Esophagus squamous epithelium (tissue), 5 donors: ENCODE measurements around the gene NHS. TPM values are rescaled to one million over a fixed set of nuclear protein-coding genes. Genes with fewer than 3 reads are reported as not detected.
A peak's percentile ranks its signal among the peaks of the same experiment; 100 is the strongest.

Source experiments
- DNase-seq: peaks from one replicate; lab custom pipeline; 2025; lab: John Stamatoyannopoulos, UW
- H3K27ac ChIP-seq, 4 donors: fragments of 200-600 bp; sonication (generic); one replicate each; pipeline ENCODE4 v1.5.1; 2016 to 2019; ENCODE audit warnings: mild to moderate bottlenecking in 1 of 4
- H3K27me3 ChIP-seq, 4 donors: fragments of 200-600 bp; sonication (generic); 1 replicate in 3 of 4; 2 replicates in 1 of 4; pipeline versions ENCODE4 v1.5.1 to v1.6.0; 2017 to 2021; ENCODE audit warnings: antibody characterized with exemption in 1 of 4
- H3K36me3 ChIP-seq, 3 donors: fragments of 200-600 bp; sonication (generic); one replicate each; pipeline ENCODE4 v1.5.1; 2016 to 2019
- H3K4me1 ChIP-seq, 3 donors: fragments of 200-600 bp; sonication (generic); one replicate each; pipeline ENCODE4 v1.5.1; 2017 to 2019
- H3K4me3 ChIP-seq, 4 donors: fragments of 200-600 bp; sonication (generic); 1 replicate in 3 of 4; 2 replicates in 1 of 4; pipeline ENCODE4 v1.5.1; 2016 to 2019; ENCODE audit warnings: mild to moderate bottlenecking in 2 of 4, moderate library complexity in 1 of 4
- H3K9me3 ChIP-seq, 3 donors: fragments of 200-600 bp; sonication (generic); one replicate each; pipeline ENCODE4 v1.5.1; 2016 to 2019
- CTCF ChIP-seq, 6 experiments: fragments of 450-650 bp in 4 of 6; fragments of 200-600 bp in 2 of 6; sonication (generic) in 2 of 6; IDR thresholded peaks; one replicate each; pipeline ENCODE4 v1.5.1; 2016 to 2019; ENCODE audit warnings: antibody characterized with exemption in 6 of 6, mild to moderate bottlenecking in 4 of 6, moderate library complexity in 4 of 6
- POLR2A ChIP-seq, 4 donors: fragments of 450-650 bp; IDR thresholded peaks; one replicate each; pipeline ENCODE4 v1.6.1; 2017; ENCODE audit warnings: antibody characterized with exemption in 4 of 4, mild to moderate bottlenecking in 4 of 4, moderate library complexity in 3 of 4
- WGBS, 2 donors: methylation state at CpG; one replicate each; pipeline ENCODE4 v1.1.5; 2018; 5-methylcytosine and 5-hydroxymethylcytosine counted together
- intact Hi-C: fragments of 100-400 bp; cut with DNase I; formaldehyde crosslinking; loops from one replicate; pipeline ENCODE4 v1.15.0; 2022
- total RNA-seq, 4 donors: library from RNA; depleted of rRNA; stranded (reverse); fragments of >200 nt; gene quantifications; one replicate each; pipeline ENCODE4 v1.1.0, GENCODE V29; 2016
- donor health status: DM: yes; HTN: yes; CAD: no.

The NHS gene
- total RNA-seq, result 1 to 10 TPM; 1.2 to 3.4 (median 2.6) TPM

GRCh38 chrX:17374619-17375366 is at the start of gene NHS:
TSS of gene NHS (plus strand) at chrX:17375200. CDS start at chrX:17375758, 558 bp downstream.
- peak within 1 kb of the TSS; percentile 46 to 71 (median 58) for H3K4me3 ChIP-seq
- no peaks in the 10 kb centered on the region for H3K36me3 ChIP-seq
- peaks cover 0 to 28% (median 0%) of the 10 kb centered on the region in 3 donors for H3K4me1 ChIP-seq
- DNase-seq, result no peak
- intact Hi-C loops, result loop anchor here (10.0 kb wide), 1 partner anchor 210 kb away; no protein-coding TSS in a partner anchor
- peak within 1 kb of the TSS; percentile 51 to 81 (median 78) for H3K27ac ChIP-seq
- no peaks in the 10 kb centered on the region for H3K9me3 ChIP-seq
- H3K27me3 ChIP-seq, result peaks cover 0 to 3% (median 0%) of the 10 kb centered on the region in 4 donors
- WGBS, 2 donors, result 19% methylated on average over 10 of the region's 52 CpGs; no CpG with 5 or more reads in 1 of the 2 donors
- TF ChIP-seq CTCF (IDR thresholded peaks at IDR 0.05) (peak in 5 of 6 experiments; percentile 22 to 42 (median 36)), POLR2A (IDR thresholded peaks at IDR 0.05) (peak in 2 of 4 donors; percentile 28 to 30)

DNA sequence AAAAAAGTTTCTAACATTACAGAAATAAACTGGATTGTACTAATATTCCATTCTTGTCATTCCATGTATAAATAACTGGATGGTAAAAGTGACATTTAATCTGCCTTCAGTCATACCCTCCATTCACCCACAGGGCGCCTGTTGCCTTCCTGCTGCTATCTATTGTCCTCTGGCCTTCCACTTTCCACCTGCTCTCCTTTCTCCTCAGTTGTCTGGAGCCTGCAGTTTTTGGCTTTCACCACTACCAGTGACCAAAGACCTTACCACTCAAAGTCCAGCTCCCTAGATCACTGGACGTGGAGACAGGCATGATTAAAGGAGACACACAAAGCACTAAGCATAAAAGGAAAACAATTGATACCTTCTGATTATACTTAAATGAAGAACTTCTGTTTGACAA is 46.2 kb upstream of the NHS start:
- Histone ChIP-seq H3K27ac (no peak overlapping the region), H3K9me3 (no peaks in the 10 kb centered on the region), H3K4me1 (no peaks in the 10 kb centered on the region), H3K36me3 (no peaks in the 10 kb centered on the region), H3K4me3 (no peak overlapping the region), H3K27me3 (no peaks in the 10 kb centered on the region)
- 48 to 70% methylated on average over 1 to 2 of the region's 2 CpGs for WGBS, 2 donors
- no peak for DNase-seq
- TF ChIP-seq CTCF (IDR thresholded peaks at IDR 0.05) (no peak), POLR2A (IDR thresholded peaks at IDR 0.05) (no peak)
- intact Hi-C loops, result no loop called here

DNA sequence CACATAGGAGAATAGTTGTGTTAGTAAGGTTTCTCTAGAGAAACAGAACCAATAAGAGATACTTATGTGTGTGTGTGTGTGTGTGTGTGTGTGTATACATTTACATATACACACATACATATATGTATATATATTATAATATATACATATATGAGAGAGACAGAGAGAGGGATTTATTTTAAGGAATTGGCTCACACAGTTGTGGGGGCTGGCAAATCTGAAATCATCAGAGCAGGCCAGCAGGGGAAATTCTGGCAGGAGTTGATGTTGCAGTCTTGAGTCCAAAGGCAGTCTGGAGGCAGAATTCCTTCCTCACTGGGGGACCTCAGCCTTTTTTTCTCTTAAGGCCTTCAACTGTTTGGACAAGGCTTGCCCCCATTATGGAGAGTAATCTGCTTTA is 38.6 kb upstream of the NHS start:
- TF ChIP-seq CTCF (IDR thresholded peaks at IDR 0.05), result no peak
- TF ChIP-seq POLR2A (IDR thresholded peaks at IDR 0.05), result no peak
- Histone ChIP-seq H3K9me3 (no peaks in the 10 kb centered on the region), H3K4me3 (no peak overlapping the region), H3K27ac (no peak overlapping the region), H3K27me3 (no peaks in the 10 kb centered on the region), H3K4me1 (no peaks in the 10 kb centered on the region), H3K36me3 (no peaks in the 10 kb centered on the region)
- no peak for DNase-seq
- intact Hi-C loops, result loop anchor here (10.0 kb wide), 1 partner anchor 78 kb away; no protein-coding TSS in a partner anchor

- no peak for TF ChIP-seq POLR2A (IDR thresholded peaks at IDR 0.05)
- no peak for TF ChIP-seq CTCF (IDR thresholded peaks at IDR 0.05)
- H3K36me3 ChIP-seq, result no peaks in the 10 kb centered on the region
- no peaks in the 10 kb centered on the region for H3K27me3 ChIP-seq
- WGBS, 2 donors, result 42 to 71% methylated on average over 3 to 4 of the region's 4 CpGs
- DNase-seq, result no peak
- intact Hi-C loops, result no loop called here
- no peak overlapping the region for H3K4me3 ChIP-seq
- no peaks in the 10 kb centered on the region for H3K9me3 ChIP-seq
- peaks cover 0 to 7% (median 4%) of the 10 kb centered on the region in 3 donors for H3K4me1 ChIP-seq
- H3K27ac ChIP-seq, result no peak overlapping the region
These were observed 19.0 kb upstream of the NHS start for GRCh38 chrX:17355976-17356375.

- 37 to 40% methylated on average over 3 of the region's 3 CpGs for WGBS, 2 donors
- TF ChIP-seq POLR2A (IDR thresholded peaks at IDR 0.05) (no peak), CTCF (IDR thresholded peaks at IDR 0.05) (no peak)
- no peak overlapping the region for H3K4me3 ChIP-seq
- no peak for DNase-seq
- H3K36me3 ChIP-seq, result no peaks in the 10 kb centered on the region
- H3K27me3 ChIP-seq, result no peaks in the 10 kb centered on the region
- intact Hi-C loops, result no loop called here
- no peak overlapping the region for H3K27ac ChIP-seq
- H3K4me1 ChIP-seq, result peaks cover 0 to 7% (median 4%) of the 10 kb centered on the region in 3 donors
- H3K9me3 ChIP-seq, result no peaks in the 10 kb centered on the region
These were observed 15.5 kb upstream of the NHS start for GRCh38 chrX:17359500-17359899.
